A549 (cell line): Measurements from ENCODE around the gene UBTD2. TPM values are rescaled to one million over a fixed set of nuclear protein-coding genes. Genes with fewer than 3 reads are reported as not detected.

Experiments used
- ATAC-seq, 2 experiments: fragments of 200-7000 bp in 1 of 2; fragments of >200 bp in 1 of 2; cut with Nextera tagmentation in 1 of 2; cut with Tn5 transposase in 1 of 2; 3 replicates each; pipeline versions ENCODE4 v1.8.0 to v1.9.1; 2018 to 2020; ENCODE audit warnings: mild to moderate bottlenecking in 1 of 2, moderate library complexity in 1 of 2
- CTCF ChIA-PET: fragments of 300-600 bp; sonication (Branson Sonifier 250); formaldehyde crosslinking; extraction: SDS; loops from one replicate; lab custom pipeline; 2021; ENCODE audit warnings: antibody characterized with exemption, inconsistent platforms; lab: Yijun Ruan, JAX
- POLR2A ChIA-PET: fragments of 350-600 bp; formaldehyde crosslinking; extraction: SDS; loops from one replicate; lab custom pipeline; 2021; ENCODE audit warnings: antibody characterized with exemption, inconsistent platforms; lab: Yijun Ruan, JAX
- DNase-seq, 2 experiments: peaks; one replicate each; pipeline versions ENCODE4 v3.0.0 to v3.0.0-alpha.2; 2011 to 2016; ENCODE audit warnings: low read depth in 1 of 2, low spot score in 1 of 2
- FAIRE-seq: peaks from 2 replicates; lab custom pipeline; 2011; peaks lifted over from hg19 to GRCh38; lab: Jason Lieb, UNC
- H3K27ac ChIP-seq, 2 experiments: fragments of >200 bp; sonication (Bioruptor Twin); formaldehyde crosslinking; 3 replicates each; pipeline ENCODE4 v1.5.1; 2016 to 2017
- H3K4me1 ChIP-seq: fragments of >200 bp; sonication (Bioruptor Twin); formaldehyde crosslinking; 3 replicates; pipeline ENCODE4 v1.6.1; 2016
- H3K4me2 ChIP-seq: fragments of >200 bp; sonication (Bioruptor Twin); formaldehyde crosslinking; 3 replicates; pipeline ENCODE4 v1.6.1; 2016
- H3K4me3 ChIP-seq: fragments of >200 bp; sonication (Bioruptor Twin); formaldehyde crosslinking; 3 replicates; pipeline ENCODE4 v1.5.1; 2016
- H3K9me3 ChIP-seq: fragments of >200 bp; sonication (Bioruptor Twin); formaldehyde crosslinking; 3 replicates; pipeline ENCODE4 v1.6.1; 2016
- ATOH8 ChIP-seq: fragments of 250-450 bp; sonication (Bioruptor Pico); IDR thresholded peaks from 2 replicates; pipeline ENCODE4 v1.5.0; 2020; ENCODE audit warnings: low read depth, mild to moderate bottlenecking, moderate library complexity
- CBX2 ChIP-seq: fragments of 200-600 bp; sonication (generic); IDR thresholded peaks from 2 replicates; pipeline ENCODE4 v1.6.1; 2016; ENCODE audit warnings: low read depth, mild to moderate bottlenecking, borderline replicate concordance
- CBX8 ChIP-seq: fragments of 200-600 bp; sonication (generic); IDR thresholded peaks from 2 replicates; pipeline ENCODE4 v1.6.1; 2016
- CHD2 ChIP-seq: fragments of 150-350 bp; IDR thresholded peaks from 2 replicates; pipeline ENCODE4 v1.6.1; 2014; ENCODE audit warnings: low read length; ENCODE audit not compliant: partially characterized antibody
- CTCF ChIP-seq: fragments of >200 bp; sonication (Bioruptor Twin); formaldehyde crosslinking; IDR thresholded peaks from 3 replicates; pipeline ENCODE4 v1.5.1; 2016
- ELK1 ChIP-seq: fragments of 150-350 bp; IDR thresholded peaks from 2 replicates; pipeline ENCODE4 v1.6.1; 2014; ENCODE audit warnings: low read depth, mild to moderate bottlenecking, low read length
- ESRRA ChIP-seq: fragments of 150-350 bp; IDR thresholded peaks from 2 replicates; pipeline ENCODE4 v1.6.1; 2014; ENCODE audit warnings: mild to moderate bottlenecking, low read length, borderline replicate concordance
- FOSB ChIP-seq: fragments of 250-450 bp; sonication (Bioruptor Pico); IDR thresholded peaks from 2 replicates; pipeline ENCODE4 v1.5.0; 2020; ENCODE audit warnings: mild to moderate bottlenecking, moderate library complexity
- FOSL2 ChIP-seq, 2 experiments: fragments of 450-650 bp in 1 of 2; fragments of >200 bp in 1 of 2; sonication (Bioruptor Twin) in 1 of 2; formaldehyde crosslinking; IDR thresholded peaks; 2 replicates each; pipeline versions ENCODE4 v1.5.0 to v1.6.1; 2016 to 2020; ENCODE audit warnings: mild to moderate bottlenecking in 1 of 2, moderate library complexity in 1 of 2
- HES2 ChIP-seq: fragments of >200 bp; sonication (Bioruptor Twin); formaldehyde crosslinking; IDR thresholded peaks from 2 replicates; pipeline ENCODE4 v1.6.1; 2016
- JUNB ChIP-seq: fragments of >200 bp; sonication (Bioruptor Twin); formaldehyde crosslinking; IDR thresholded peaks from 2 replicates; pipeline ENCODE4 v1.6.1; 2016
- KDM5A ChIP-seq: fragments of 200-600 bp; sonication (generic); IDR thresholded peaks from 2 replicates; pipeline ENCODE4 v1.6.1; 2016; ENCODE audit warnings: antibody characterized with exemption, mild to moderate bottlenecking
- MYC ChIP-seq: IDR thresholded peaks from 2 replicates; pipeline ENCODE4 v1.6.1; 2012; ENCODE audit warnings: mild to moderate bottlenecking, inconsistent platforms, low read length, improper control_type of control experiment, borderline replicate concordance
- NPAS2 ChIP-seq: fragments of 250-450 bp; sonication (Bioruptor Pico); IDR thresholded peaks from 2 replicates; pipeline ENCODE4 v1.8.0; 2022; ENCODE audit warnings: mild to moderate bottlenecking, moderate library complexity, borderline replicate concordance
- NR3C1 ChIP-seq: fragments of >200 bp; sonication (Bioruptor Twin); formaldehyde crosslinking; IDR thresholded peaks from 3 replicates; pipeline ENCODE4 v1.6.1; 2017
- RFX5 ChIP-seq: fragments of 450-650 bp; IDR thresholded peaks from 2 replicates; pipeline ENCODE4 v1.7.1; 2014; ENCODE audit warnings: antibody characterized with exemption, mild to moderate bottlenecking, moderate library complexity
- SMC3 ChIP-seq: fragments of >200 bp; sonication (Bioruptor Twin); formaldehyde crosslinking; IDR thresholded peaks from 3 replicates; pipeline ENCODE4 v1.6.1; 2018; ENCODE audit warnings: inconsistent platforms
- SREBF2 ChIP-seq: fragments of 450-650 bp; IDR thresholded peaks from 2 replicates; pipeline ENCODE4 v1.6.1; 2014; ENCODE audit warnings: mild to moderate bottlenecking, moderate library complexity
- TFCP2L1 ChIP-seq: fragments of 250-450 bp; sonication (Bioruptor Pico); IDR thresholded peaks from 2 replicates; pipeline ENCODE4 v1.5.0; 2021; ENCODE audit warnings: mild to moderate bottlenecking
- USF2 ChIP-seq: fragments of 450-650 bp; IDR thresholded peaks from 2 replicates; pipeline ENCODE4 v1.6.1; 2014; ENCODE audit warnings: antibody characterized with exemption
- WGBS: methylation state at CpG from one replicate; pipeline ENCODE4 v1.1.6; 2017; ENCODE audit errors: missing lambda C conversion rate; 5-methylcytosine and 5-hydroxymethylcytosine counted together
- polyA plus RNA-seq, 4 experiments: library from polyadenylated mRNA; depleted of rRNA in 3 of 4; stranded (reverse); fragments of >200 nt; fragmentation: RNase III in 1 of 4; extraction: RNeasy Plus Mini Kit Qiagen cat#74134 plus additional on column Dnase treatment in 1 of 4; gene quantifications; 2 replicates in 3 of 4; 3 replicates in 1 of 4; pipeline ENCODE4 v1.2.3, GENCODE V29; 2011 to 2017

Gene UBTD2
- polyA plus RNA-seq, 2 of the 4 experiments (the other 2 are of a cell fraction) = 16.4 to 20.9 TPM

GRCh38 chr5:172223901-172224873, 59.4 kb downstream of the UBTD2 start:
- ChIA-PET POLR2A (no interaction called here), CTCF (interaction anchor here (1.3 to 1.4 kb wide), 2 partner anchors 36 to 69 kb away, joined by 3 to 4 read pairs; partner anchors contain the start of gene STK10)
- ATAC-seq = no peak
- H3K27ac ChIP-seq = no peak overlapping the region
- no peak overlapping the region for H3K4me3 ChIP-seq
- no peaks in the 10 kb centered on the region for H3K4me1 ChIP-seq
- no peak for DNase-seq
- TF ChIP-seq CTCF (no peak), FOSL2 (IDR thresholded peaks at IDR 0.05) (no peak), FOSL2 (CRISPR knock-in tag; IDR thresholded peaks at IDR 0.05) (no peak), HES2 (no peak), TFCP2L1 (CRISPR knock-in tag) (no peak), MYC (no peak), SREBF2 (no peak), RFX5 (no peak), ATOH8 (CRISPR knock-in tag) (no peak), FOSB (CRISPR knock-in tag) (no peak), KDM5A (no peak), CBX2 (no peak), CBX8 (no peak), JUNB (no peak), SMC3 (no peak), CHD2 (no peak), NR3C1 (no peak), NPAS2 (CRISPR knock-in tag) (no peak), ESRRA (no peak), ELK1 (no peak), USF2 (no peak)
- H3K9me3 ChIP-seq = no peaks in the 10 kb centered on the region
- no peak overlapping the region for H3K4me2 ChIP-seq
- FAIRE-seq = no peak
- WGBS = 91% methylated on average over 10 of the region's 10 CpGs

DNA sequence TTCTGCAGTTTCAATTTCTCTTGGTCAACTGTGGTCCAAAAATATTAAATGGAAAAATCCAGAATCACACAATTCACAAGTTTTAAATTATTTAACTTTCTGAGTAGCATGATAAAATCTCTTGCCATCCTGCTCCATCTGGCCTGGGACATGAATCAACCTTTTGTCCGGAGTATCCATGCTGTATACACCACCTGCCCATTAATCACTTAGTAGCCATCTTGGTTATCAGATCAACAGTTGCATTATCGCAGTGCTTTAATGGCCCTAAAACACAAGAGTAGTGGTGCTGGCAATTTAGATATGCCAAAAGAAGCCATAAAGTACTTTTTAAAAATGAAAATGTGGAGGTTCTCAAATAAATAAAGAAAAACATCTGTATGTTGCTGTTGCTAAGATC, 64.3 kb downstream of the UBTD2 start:
- no peak for ATAC-seq
- H3K9me3 ChIP-seq = no peaks in the 10 kb centered on the region
- ChIA-PET CTCF (no interaction called here), POLR2A (no interaction called here)
- H3K27ac ChIP-seq = no peak overlapping the region
- H3K4me3 ChIP-seq = no peak overlapping the region
- FAIRE-seq = no peak
- H3K4me2 ChIP-seq = no peak overlapping the region
- no peak for DNase-seq
- 95% methylated on average over 2 of the region's 2 CpGs for WGBS
- peaks cover 13% of the 10 kb centered on the region for H3K4me1 ChIP-seq
- TF ChIP-seq KDM5A = no peak
